Parathyroid adenoma (tissue), 2 donors: Measurements from ENCODE around the gene WDR4.
"Not testable (repeated sequence)": the region's sequence is repeated elsewhere in the genome, so short reads cannot be mapped to it uniquely, and the experiment has no call there.

Experiments used
- H2AFZ ChIP-seq: fragments of 300-600 bp; sonication (generic); one replicate; pipeline ENCODE4 v1.7.0; 2017; ENCODE audit warnings: antibody characterized with exemption, mild to moderate bottlenecking
- H3K27ac ChIP-seq: fragments of 300-600 bp; sonication (generic); one replicate; pipeline ENCODE4 v1.7.0; 2017
- H3K27me3 ChIP-seq: fragments of 300-600 bp; sonication (generic); one replicate; pipeline ENCODE4 v1.7.0; 2017; ENCODE audit warnings: low read length; ENCODE audit not compliant: control insufficient read depth, insufficient read depth
- H3K36me3 ChIP-seq: fragments of 300-600 bp; sonication (generic); one replicate; pipeline ENCODE4 v1.7.0; 2017; ENCODE audit warnings: low read length; ENCODE audit not compliant: control insufficient read depth, insufficient read depth
- H3K4me1 ChIP-seq: fragments of 300-600 bp; sonication (generic); one replicate; pipeline ENCODE4 v1.7.0; 2017; ENCODE audit warnings: control low read depth
- H3K4me2 ChIP-seq: fragments of 300-600 bp; sonication (generic); one replicate; pipeline ENCODE4 v1.7.0; 2017; ENCODE audit warnings: low read length
- H3K4me3 ChIP-seq: fragments of 300-600 bp; sonication (generic); one replicate; pipeline ENCODE4 v1.7.0; 2017; ENCODE audit warnings: low read depth, low read length
- H3K79me2 ChIP-seq: fragments of 300-600 bp; sonication (generic); one replicate; pipeline ENCODE4 v1.7.0; 2017; ENCODE audit warnings: control low read depth
- H3K9ac ChIP-seq: fragments of 300-600 bp; sonication (generic); one replicate; pipeline ENCODE4 v1.7.0; 2017; ENCODE audit warnings: mild to moderate bottlenecking
- H3K9me3 ChIP-seq: fragments of 300-600 bp; sonication (generic); one replicate; pipeline ENCODE4 v1.7.0; 2017; ENCODE audit warnings: low read length; ENCODE audit not compliant: control insufficient read depth
- TF ChIP-seq, protein P1 (sequence below): fragments of 300-600 bp; sonication (generic); IDR thresholded peaks from one replicate; pipeline ENCODE4 v1.7.0; 2017; ENCODE audit warnings: antibody characterized with exemption, mild to moderate bottlenecking
- donor health status: primary hyperparathyroidism.

The WDR4 gene

DNA sequence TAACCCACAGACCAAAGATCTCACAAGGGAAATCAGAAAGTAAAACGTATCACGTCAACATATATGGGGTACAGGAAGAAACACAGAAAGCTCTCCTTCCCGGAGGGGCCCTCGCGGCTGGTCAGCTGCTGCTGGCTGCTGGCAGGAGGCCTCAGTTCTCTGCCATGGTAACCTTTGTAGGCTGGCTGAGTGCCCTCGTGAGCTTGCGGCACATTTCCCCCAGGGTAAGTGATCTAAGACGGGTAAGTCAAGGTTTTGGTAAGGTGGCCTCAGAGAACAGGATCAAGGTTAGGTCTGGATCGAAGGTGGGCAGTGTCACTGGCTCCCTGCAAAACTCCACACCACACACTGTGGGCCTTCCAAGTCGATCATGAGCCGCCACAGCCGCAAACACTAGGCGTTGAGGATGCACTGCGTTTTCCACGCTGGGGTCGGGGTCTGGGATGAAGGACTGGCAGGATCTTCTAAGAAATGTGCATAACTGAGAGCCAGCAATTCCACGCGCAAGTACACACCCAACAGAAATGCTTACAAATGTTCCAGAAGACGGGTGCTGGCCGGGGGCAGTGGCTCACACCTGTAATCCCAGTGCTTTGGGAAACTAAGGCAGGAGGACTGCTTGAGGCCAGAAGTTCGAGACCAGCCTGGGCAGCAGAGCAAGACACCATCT, 33.9 kb downstream of the WDR4 start:
- H3K4me1 ChIP-seq, result no peaks in the 10 kb centered on the region
- no peak overlapping the region for H3K4me3 ChIP-seq
- H3K79me2 ChIP-seq, result no peaks in the 10 kb centered on the region
- no peaks in the 10 kb centered on the region for H3K27me3 ChIP-seq
- no peaks in the 10 kb centered on the region for H3K9me3 ChIP-seq
- no peak overlapping the region for H3K27ac ChIP-seq
- TF ChIP-seq, protein P1, sequence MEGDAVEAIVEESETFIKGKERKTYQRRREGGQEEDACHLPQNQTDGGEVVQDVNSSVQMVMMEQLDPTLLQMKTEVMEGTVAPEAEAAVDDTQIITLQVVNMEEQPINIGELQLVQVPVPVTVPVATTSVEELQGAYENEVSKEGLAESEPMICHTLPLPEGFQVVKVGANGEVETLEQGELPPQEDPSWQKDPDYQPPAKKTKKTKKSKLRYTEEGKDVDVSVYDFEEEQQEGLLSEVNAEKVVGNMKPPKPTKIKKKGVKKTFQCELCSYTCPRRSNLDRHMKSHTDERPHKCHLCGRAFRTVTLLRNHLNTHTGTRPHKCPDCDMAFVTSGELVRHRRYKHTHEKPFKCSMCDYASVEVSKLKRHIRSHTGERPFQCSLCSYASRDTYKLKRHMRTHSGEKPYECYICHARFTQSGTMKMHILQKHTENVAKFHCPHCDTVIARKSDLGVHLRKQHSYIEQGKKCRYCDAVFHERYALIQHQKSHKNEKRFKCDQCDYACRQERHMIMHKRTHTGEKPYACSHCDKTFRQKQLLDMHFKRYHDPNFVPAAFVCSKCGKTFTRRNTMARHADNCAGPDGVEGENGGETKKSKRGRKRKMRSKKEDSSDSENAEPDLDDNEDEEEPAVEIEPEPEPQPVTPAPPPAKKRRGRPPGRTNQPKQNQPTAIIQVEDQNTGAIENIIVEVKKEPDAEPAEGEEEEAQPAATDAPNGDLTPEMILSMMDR, result no peak
- no peak overlapping the region for H2AFZ ChIP-seq
- H3K36me3 ChIP-seq, result no peaks in the 10 kb centered on the region
- H3K4me2 ChIP-seq, result no peak overlapping the region
- H3K9ac ChIP-seq, result no peak overlapping the region

DNA sequence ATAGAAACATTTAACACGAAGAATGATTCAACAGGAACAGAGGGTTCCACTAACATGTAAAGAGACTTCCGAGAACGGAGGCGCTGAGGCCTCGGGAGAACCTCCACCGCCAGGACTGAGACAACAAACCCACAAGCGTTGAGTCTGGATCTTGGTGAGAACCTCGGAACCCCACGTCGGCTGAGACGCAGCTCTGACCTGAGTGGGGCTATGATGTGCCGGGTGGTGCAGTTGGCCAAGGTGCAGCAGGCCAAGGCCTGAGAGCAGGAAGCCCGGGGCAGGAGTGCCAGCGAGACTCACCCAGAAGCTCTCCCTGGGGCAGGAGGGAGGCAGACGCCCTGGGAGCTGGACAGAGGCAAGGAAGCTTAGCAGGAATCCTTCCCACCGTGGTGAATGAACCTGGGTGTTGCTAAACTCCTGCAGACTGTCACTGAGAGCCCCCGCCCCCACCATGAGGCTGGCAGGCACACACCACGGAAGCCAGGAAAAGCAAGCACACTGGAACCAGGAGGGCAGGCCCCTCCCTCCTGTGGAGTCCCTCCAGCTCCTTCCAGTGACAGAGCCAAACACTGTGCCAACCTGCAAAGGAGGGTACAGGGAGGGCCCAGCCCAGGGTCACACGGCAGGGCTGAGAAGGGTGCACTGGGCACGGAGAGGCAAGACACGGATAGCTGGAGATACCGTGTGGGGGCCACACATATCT, 34.8 kb downstream of the WDR4 start:
- Histone ChIP-seq H3K9ac (no peak overlapping the region), H3K4me3 (no peak overlapping the region), H3K36me3 (no peaks in the 10 kb centered on the region), H3K27ac (no peak overlapping the region), H3K4me2 (no peak overlapping the region), H2AFZ (no peak overlapping the region), H3K4me1 (no peaks in the 10 kb centered on the region), H3K79me2 (no peaks in the 10 kb centered on the region), H3K27me3 (no peaks in the 10 kb centered on the region), H3K9me3 (no peaks in the 10 kb centered on the region)
- TF ChIP-seq, protein P1, result no peak

DNA sequence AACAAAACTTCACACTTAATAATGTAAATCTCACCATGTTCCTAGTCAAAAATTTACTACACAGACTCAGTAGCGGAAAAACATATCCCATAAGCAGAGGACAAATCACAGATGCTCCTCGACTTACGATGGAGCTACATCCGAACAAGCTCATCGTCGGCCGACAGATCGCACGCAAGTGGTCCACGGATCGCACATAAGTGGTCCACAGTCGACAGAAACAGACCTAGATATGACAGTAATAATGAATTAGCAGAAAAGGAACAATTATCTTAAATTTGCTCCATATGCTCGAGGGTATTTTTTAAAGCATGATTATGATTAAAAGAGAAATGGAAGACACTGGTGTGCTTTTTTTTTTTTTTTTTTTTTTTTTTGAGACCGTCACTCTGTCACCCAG, 36.3 kb downstream of the WDR4 start:
- Histone ChIP-seq H3K27me3 (no peaks in the 10 kb centered on the region), H3K27ac (no peak overlapping the region), H3K9me3 (no peaks in the 10 kb centered on the region), H3K4me1 (no peaks in the 10 kb centered on the region), H3K9ac (no peak overlapping the region), H3K4me2 (no peak overlapping the region), H2AFZ (no peak overlapping the region), H3K4me3 (no peak overlapping the region), H3K36me3 (no peaks in the 10 kb centered on the region), H3K79me2 (no peaks in the 10 kb centered on the region)
- TF ChIP-seq, protein P1, result no peak

DNA sequence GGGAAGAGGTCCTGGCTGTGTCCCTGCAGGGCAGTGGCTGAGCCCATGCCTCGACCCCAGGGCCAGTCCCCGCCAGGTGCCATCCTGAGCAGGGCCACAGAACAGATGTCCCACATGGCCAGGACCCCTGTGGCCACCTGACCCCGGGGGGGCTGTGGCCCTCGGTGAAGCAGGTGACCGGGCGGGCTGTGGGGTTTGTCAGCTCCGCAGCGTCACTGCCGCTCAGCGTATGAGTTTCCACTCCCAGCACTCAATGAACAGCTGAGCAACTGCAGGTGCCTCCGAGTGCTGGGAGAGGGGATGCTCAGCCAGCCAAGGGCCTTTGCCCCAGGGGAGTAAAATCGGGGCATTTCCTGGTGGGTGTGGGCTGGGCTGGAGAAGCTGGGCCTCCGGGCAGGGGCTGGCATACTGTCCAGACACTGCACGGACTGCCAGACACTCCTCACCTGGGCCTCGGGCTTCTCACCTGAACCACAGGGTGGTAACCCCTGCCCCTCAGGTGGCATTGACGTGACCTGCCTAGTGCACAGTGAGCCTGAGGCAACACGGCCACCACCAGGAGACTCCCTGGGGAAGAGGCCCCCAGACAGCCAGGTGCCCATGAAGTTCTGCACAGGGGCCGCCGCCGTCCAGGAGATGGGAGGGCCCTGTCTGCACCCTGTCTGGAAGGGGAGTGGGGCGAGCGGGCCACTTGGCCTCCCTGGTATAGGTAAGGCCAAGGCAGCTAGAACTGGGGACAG, 37.3 kb downstream of the WDR4 start:
- not testable (repeated sequence) for H3K4me3 ChIP-seq, H3K27me3 ChIP-seq, H3K27ac ChIP-seq, H3K36me3 ChIP-seq, H3K9me3 ChIP-seq, H2AFZ ChIP-seq, H3K4me1 ChIP-seq, H3K9ac ChIP-seq, H3K79me2 ChIP-seq, H3K4me2 ChIP-seq

DNA sequence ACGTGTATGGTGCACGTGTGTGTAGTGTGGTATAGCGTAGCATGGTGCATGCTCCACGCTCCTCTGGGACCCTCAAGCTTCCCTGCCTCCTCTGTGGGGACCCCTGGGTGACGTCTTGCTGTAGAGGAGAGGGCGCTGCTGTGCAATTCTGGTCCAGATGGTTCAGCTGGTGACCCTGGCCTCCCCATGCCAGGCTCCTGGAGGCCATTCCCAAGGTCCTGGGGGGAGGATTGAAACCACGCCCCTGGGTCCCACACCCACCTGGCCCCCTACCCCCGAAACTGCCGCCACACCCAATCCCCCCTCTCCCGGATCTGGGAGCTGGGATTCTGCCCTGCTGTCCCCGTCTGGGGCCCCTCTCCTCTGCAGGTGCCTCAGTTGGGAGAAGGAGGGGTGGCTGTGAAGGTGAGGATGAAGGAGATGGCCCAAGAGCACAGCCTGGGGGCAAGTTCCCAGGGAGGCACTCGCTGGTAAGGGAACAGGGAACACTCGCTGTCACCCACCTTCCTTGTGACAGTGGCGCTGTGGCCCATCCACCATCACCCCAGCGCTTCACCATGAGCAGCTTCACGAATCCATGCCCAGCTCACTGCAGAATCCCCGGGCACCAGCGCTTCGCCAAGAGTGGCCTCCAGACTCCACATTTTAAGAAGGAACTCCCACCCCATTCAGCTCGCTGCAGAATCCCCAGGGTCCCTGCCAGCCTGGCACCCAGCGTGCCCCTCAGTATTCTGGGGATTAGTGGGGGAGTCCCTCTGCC, 38.0 kb downstream of the WDR4 start:
- no peak overlapping the region for H3K9ac ChIP-seq
- H3K4me2 ChIP-seq, result no peak overlapping the region
- H3K4me1 ChIP-seq, result no peaks in the 10 kb centered on the region
- TF ChIP-seq, protein P1, result no peak
- no peaks in the 10 kb centered on the region for H3K27me3 ChIP-seq
- no peaks in the 10 kb centered on the region for H3K36me3 ChIP-seq
- H3K4me3 ChIP-seq, result no peak overlapping the region
- H3K27ac ChIP-seq, result no peak overlapping the region
- no peaks in the 10 kb centered on the region for H3K79me2 ChIP-seq
- H3K9me3 ChIP-seq, result no peaks in the 10 kb centered on the region
- H2AFZ ChIP-seq, result no peak overlapping the region
